GM12865 (cell line): ENCODE measurements around the gene LHX3.

Source experiments
- DNase-seq: peaks from one replicate; pipeline ENCODE4 v3.0.0; 2010; ENCODE audit warnings: low read depth
- H3K4me3 ChIP-seq: 2 replicates; pipeline ENCODE4 v1.5.1; 2011; ENCODE audit warnings: mild to moderate bottlenecking, low read depth, low read length, control low read depth
- CTCF ChIP-seq: IDR thresholded peaks from 2 replicates; pipeline ENCODE4 v1.5.1; 2011; ENCODE audit warnings: low read length, control low read depth, low read depth, inconsistent platforms; ENCODE audit not compliant: insufficient read depth; ENCODE audit errors: missing control alignments

The LHX3 gene

GRCh38 chr9:136196404-136197083 lies 8.4 kb downstream of the LHX3 start:
- no peak overlapping the region for H3K4me3 ChIP-seq
- no peak for TF ChIP-seq CTCF
- no peak for DNase-seq

- TF ChIP-seq CTCF: no peak
- DNase-seq: no peak
- H3K4me3 ChIP-seq: no peak overlapping the region
These were observed 10.4 kb downstream of the LHX3 start for GRCh38 chr9:136194540-136194939.

- H3K4me3 ChIP-seq: no peak overlapping the region
- no peak for TF ChIP-seq CTCF
These were observed 11.0 kb downstream of the LHX3 start for GRCh38 chr9:136193891-136194279.

GRCh38 chr9:136193127-136193890 lies 11.6 kb downstream of the LHX3 start:
- no peak for DNase-seq
- no peak overlapping the region for H3K4me3 ChIP-seq
- no peak for TF ChIP-seq CTCF

More at GRCh38 chr9:136193891-136194279, 11.0 kb downstream of the LHX3 start:
- no peak for DNase-seq

- no peak for DNase-seq
- no peak for TF ChIP-seq CTCF
- no peak overlapping the region for H3K4me3 ChIP-seq
These were observed 12.4 kb downstream of the LHX3 start for GRCh38 chr9:136192289-136193126.

GRCh38 chr9:136191960-136192286 lies 13.0 kb downstream of the LHX3 start:
- TF ChIP-seq CTCF: no peak
- H3K4me3 ChIP-seq: no peak overlapping the region
- DNase-seq: no peak
